ENCODE data around the gene ZBED6. TPM values are rescaled to one million over a fixed set of nuclear protein-coding genes. Genes with fewer than 3 reads are reported as not detected.

The ZBED6 gene
- total and polyA plus RNA-seq, 9 of the 15 experiments (the other 6 are each of a cell fraction or from before 2014, with no cell fraction given), result 0.21 to 16.6 (median 5.0) TPM

- TF ChIP-seq MECOM (CRISPR knock-in tag; IDR thresholded peaks at IDR 0.05) (no peak), FOXP1 (CRISPR knock-in tag; IDR thresholded peaks at IDR 0.05) (no peak), ZNF165 (CRISPR knock-in tag; IDR thresholded peaks at IDR 0.05; ENCODE audit: borderline replicate concordance) (no peak), ZNF551 (CRISPR knock-in tag; IDR thresholded peaks at IDR 0.05) (no peak), IRF2 (CRISPR knock-in tag; IDR thresholded peaks at IDR 0.05) (no peak), HNRNPK (IDR thresholded peaks at IDR 0.05; ENCODE audit: low read depth, low read length, poor library complexity, severe bottlenecking) (no peak), ZNF717 (CRISPR knock-in tag; IDR thresholded peaks at IDR 0.05) (no peak), NRF1 (conservative IDR thresholded peaks at IDR 0.05 in 1 of 2, IDR thresholded peaks at IDR 0.05 in 1 of 2) (no peak), RBM34 (IDR thresholded peaks at IDR 0.05; ENCODE audit: borderline replicate concordance, insufficient read depth, low read length) (no peak), MBD1 (CRISPR knock-in tag; IDR thresholded peaks at IDR 0.05) (no peak), RFX1 (IDR thresholded peaks at IDR 0.05) (no peak), SIN3B (IDR thresholded peaks at IDR 0.05; ENCODE audit: low read depth) (no peak), ZNF175 (CRISPR knock-in tag; IDR thresholded peaks at IDR 0.05; ENCODE audit: low read depth) (no peak), TCF7L2 (IDR thresholded peaks at IDR 0.05; ENCODE audit: low read depth, low read length) (no peak), ZNF77 (CRISPR knock-in tag; IDR thresholded peaks at IDR 0.05) (no peak)
These were observed 31.1 kb upstream of the ZBED6 start (continued) for GRCh38 chr1:203764105-203765028.

Data from K562 (cell line).